HUES48 (cell line): ENCODE measurements around the gene FADD.
A peak's percentile ranks its signal among the peaks of the same experiment; 100 is the strongest.

Source experiments
- H3K27ac ChIP-seq: one replicate; pipeline ENCODE4 v1.7.0; 2013; ENCODE audit warnings: low read depth, low read length, inconsistent platforms
- H3K27me3 ChIP-seq: 2 replicates; pipeline ENCODE4 v1.6.1; 2013; ENCODE audit warnings: mild to moderate bottlenecking, low read length; ENCODE audit not compliant: control insufficient read depth, insufficient read depth
- H3K36me3 ChIP-seq: 2 replicates; pipeline ENCODE4 v1.6.1; 2013; ENCODE audit warnings: low read length; ENCODE audit not compliant: control insufficient read depth, insufficient read depth
- H3K4me1 ChIP-seq: 2 replicates; pipeline ENCODE4 v1.6.1; 2013; ENCODE audit warnings: mild to moderate bottlenecking, low read length; ENCODE audit not compliant: control insufficient read depth, insufficient read depth
- H3K4me3 ChIP-seq: 2 replicates; pipeline ENCODE4 v1.5.1; 2013; ENCODE audit warnings: mild to moderate bottlenecking, low read depth, low read length
- H3K9ac ChIP-seq: 2 replicates; pipeline ENCODE4 v1.6.1; 2013; ENCODE audit warnings: mild to moderate bottlenecking, low read depth, low read length, moderate library complexity
- H3K9me3 ChIP-seq: 2 replicates; pipeline ENCODE4 v1.6.1; 2013; ENCODE audit warnings: low read length; ENCODE audit not compliant: control insufficient read depth, insufficient read depth

Gene FADD

DNA sequence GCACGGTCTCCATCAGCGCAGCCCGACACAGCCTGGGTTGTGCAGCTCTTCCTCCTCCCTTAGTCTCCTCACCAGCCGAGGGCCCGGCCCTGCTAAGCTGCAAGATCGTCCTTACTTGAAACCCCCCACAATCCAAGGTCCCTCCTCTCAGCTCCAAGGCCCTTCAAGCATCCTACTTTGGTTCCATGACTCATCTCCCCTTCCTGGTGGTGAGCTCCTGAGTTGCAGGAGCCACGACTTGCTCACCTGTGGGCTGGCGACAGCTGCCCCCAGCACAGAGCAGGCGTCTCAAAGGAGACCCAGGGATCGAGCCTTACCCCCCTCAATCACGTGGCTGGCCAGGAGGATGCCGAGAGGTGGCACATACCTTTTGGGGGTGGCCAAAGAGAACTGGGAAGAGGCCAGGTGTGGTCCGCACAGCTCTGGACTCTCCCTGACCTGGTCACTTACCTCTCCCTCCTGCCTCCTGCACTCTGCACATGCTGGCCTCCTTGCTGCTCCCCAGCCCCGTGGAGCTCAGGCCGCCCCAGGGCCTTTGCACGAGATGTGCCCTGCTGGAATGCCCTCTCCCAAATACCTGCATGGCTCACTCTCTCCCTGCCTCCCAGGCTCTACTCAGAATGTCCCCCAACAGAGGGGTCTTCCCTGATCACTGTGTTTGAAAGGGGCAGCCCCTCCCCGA, 35.2 kb upstream of the FADD start:
- no peaks in the 10 kb centered on the region for H3K4me1 ChIP-seq
- no peak overlapping the region for H3K4me3 ChIP-seq
- H3K36me3 ChIP-seq, result no peaks in the 10 kb centered on the region
- H3K9ac ChIP-seq, result no peak overlapping the region
- no peak overlapping the region for H3K27ac ChIP-seq
- H3K27me3 ChIP-seq, result no peaks in the 10 kb centered on the region
- no peaks in the 10 kb centered on the region for H3K9me3 ChIP-seq

DNA sequence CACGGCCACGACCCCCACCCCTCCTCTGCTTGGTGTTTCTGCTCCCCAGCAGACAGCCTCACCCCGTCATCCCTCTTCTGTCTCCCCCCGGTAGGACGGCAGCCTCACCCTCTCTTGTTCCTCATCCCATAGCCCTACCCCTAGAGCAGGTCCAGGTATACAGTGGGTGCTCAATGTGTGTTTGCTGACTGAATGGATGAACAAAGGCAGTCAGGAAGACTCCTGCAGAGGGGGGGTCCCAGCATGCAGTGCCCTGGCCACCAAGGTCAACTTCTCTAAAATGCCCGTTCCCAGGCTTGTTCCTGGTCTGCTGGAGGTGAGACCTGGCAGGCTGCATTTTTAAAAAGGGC, 34.7 kb upstream of the FADD start:
- Histone ChIP-seq H3K27ac (no peak overlapping the region), H3K4me1 (no peaks in the 10 kb centered on the region), H3K9me3 (no peaks in the 10 kb centered on the region), H3K4me3 (no peak overlapping the region), H3K9ac (no peak overlapping the region), H3K27me3 (no peaks in the 10 kb centered on the region), H3K36me3 (no peaks in the 10 kb centered on the region)

DNA sequence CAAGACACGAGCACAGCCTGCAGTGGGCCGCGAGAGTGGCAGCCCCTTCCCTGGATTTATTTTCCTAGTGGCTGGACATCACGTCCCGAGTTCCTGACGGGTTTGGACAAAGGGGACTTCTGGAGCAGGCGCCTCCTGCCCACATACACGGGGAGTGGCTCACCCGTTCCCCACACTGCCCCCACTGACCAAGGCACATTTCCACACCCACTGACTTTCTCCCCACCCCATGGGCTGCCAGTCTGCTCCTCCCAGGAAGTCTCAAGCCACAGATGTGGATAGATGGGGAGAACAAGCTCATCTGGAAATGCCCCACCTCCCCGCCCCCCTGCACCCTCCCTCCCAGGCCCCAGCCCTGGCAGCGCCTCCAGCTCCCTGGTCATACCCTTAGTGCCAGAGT, 34.0 kb upstream of the FADD start:
- H3K4me1 ChIP-seq, result no peaks in the 10 kb centered on the region
- no peaks in the 10 kb centered on the region for H3K27me3 ChIP-seq

DNA sequence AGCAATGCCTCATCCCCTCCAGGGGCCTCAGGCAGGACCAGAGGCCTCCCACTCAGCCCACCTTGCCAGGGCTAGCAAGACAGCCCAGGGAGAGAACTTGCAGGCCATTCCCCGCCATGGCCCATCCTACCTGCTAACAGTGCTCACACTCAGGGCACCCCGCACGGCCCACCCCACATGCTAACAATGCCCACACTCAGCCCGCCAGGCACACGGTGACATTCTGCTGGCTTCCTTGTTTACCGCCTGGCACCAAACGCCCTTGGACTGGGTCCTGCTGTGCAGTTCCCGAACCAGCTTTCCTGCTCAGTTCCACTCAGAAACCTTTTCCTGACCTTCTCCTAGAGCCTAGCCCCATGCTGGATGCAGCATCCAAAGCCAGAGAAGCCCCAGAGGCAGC, 33.5 kb upstream of the FADD start:
- Histone ChIP-seq H3K27ac (no peak overlapping the region), H3K4me3 (no peak overlapping the region), H3K36me3 (no peaks in the 10 kb centered on the region), H3K9ac (no peak overlapping the region), H3K27me3 (no peaks in the 10 kb centered on the region), H3K4me1 (no peaks in the 10 kb centered on the region), H3K9me3 (no peaks in the 10 kb centered on the region)

More for the DNA sequence above, 34.0 kb upstream of the FADD start:
- Histone ChIP-seq H3K9me3 (no peaks in the 10 kb centered on the region), H3K4me3 (no peak overlapping the region), H3K36me3 (no peaks in the 10 kb centered on the region), H3K9ac (no peak overlapping the region), H3K27ac (no peak overlapping the region)

DNA sequence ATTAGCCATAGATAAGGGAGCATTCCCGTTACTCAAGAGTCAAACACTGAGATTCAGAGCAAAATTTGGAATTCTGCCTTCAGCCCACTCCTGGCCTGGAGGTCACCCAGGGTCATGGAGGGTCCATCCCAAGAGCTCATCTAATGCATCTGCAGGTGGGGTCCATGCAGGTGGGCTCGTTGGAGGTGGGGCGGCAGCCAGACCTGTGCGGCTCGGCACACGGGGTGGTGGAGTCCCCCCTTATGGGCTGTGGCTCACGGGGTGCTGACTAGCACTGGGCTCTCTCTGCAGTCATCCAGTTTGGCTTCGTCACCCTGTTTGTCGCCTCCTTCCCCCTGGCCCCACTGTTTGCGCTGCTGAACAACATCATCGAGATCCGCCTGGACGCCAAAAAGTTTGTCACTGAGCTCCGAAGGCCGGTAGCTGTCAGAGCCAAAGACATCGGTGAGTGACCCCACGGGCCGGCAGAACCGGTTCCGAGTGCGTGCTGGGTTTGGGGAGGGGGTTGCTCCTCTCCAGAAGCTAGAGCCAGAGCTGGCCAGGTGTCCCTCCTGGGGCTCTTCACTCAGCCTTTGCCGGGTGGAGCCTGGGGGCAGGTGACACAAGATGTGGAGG, 32.4 kb upstream of the FADD start:
- Histone ChIP-seq H3K27ac (no peak overlapping the region), H3K36me3 (no peaks in the 10 kb centered on the region), H3K27me3 (no peaks in the 10 kb centered on the region)

DNA sequence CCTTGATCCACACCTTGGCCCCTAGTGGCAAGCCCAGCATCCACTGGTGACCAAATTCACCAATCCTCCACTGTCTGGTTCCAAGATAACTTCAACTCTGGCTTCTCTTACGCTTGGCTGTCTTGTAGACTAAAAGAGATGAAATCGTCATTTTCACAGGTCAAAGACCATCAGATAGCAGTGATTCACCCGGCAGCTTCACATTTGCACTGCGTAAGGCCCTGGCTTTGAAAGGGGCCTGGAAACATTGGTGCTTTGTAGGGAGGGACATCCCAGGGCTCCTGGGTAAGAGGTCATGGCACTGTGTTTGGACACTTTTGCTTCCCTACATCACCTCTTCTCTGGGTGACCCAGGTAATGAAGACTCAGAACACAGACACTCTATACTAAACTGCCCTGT, 30.1 kb upstream of the FADD start:
- Histone ChIP-seq H3K4me3 (no peak overlapping the region), H3K27ac (no peak overlapping the region), H3K27me3 (no peaks in the 10 kb centered on the region), H3K36me3 (no peaks in the 10 kb centered on the region), H3K9ac (no peak overlapping the region), H3K9me3 (no peaks in the 10 kb centered on the region), H3K4me1 (peaks cover 9% of the 10 kb centered on the region; the same call in 1 of the 2 replicates)

More for the DNA sequence above, 32.4 kb upstream of the FADD start:
- Histone ChIP-seq H3K4me1 (peaks cover 9% of the 10 kb centered on the region; the same call in 1 of the 2 replicates), H3K9ac (no peak overlapping the region), H3K9me3 (no peaks in the 10 kb centered on the region), H3K4me3 (no peak overlapping the region)

DNA sequence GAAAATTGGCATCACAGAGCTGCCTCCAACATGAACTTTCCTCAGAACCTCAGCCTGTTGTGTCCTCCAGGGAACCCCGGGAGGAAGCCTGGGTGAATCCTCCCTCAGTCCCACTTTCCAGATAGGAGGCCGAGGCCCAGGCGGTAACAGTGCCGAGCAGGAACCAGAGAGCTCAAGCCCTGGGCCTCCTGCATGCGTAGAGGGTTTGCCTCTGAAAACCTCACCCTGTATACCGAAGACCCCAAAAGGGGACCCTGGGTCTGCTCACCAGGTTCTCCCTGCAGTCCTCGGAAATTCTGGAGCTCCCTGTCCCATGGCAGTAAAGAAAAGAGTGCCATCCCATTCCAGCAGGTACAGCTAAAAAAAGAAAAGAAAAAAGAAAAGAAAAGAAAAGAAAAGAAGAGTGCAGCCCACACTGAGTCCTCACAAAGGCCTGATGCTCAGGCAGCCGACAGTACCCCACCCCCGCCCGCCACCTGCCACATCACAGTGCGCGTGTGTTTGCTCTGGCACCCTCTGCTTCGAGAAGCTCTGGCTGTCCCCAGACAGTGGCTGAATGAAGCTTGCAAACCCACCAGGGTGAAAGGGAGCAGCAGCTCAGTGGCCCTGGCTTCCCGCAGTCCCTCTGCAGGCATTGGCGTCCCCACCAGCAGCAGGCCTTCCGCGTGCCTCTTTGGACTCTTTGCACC, 28.4 kb upstream of the FADD start:
- Histone ChIP-seq H3K9ac (no peak overlapping the region), H3K36me3 (no peaks in the 10 kb centered on the region), H3K27me3 (no peaks in the 10 kb centered on the region), H3K4me1 (peaks cover 9% of the 10 kb centered on the region; the same call in 1 of the 2 replicates), H3K9me3 (no peaks in the 10 kb centered on the region), H3K4me3 (no peak overlapping the region), H3K27ac (peak overlapping the region; percentile 23)

DNA sequence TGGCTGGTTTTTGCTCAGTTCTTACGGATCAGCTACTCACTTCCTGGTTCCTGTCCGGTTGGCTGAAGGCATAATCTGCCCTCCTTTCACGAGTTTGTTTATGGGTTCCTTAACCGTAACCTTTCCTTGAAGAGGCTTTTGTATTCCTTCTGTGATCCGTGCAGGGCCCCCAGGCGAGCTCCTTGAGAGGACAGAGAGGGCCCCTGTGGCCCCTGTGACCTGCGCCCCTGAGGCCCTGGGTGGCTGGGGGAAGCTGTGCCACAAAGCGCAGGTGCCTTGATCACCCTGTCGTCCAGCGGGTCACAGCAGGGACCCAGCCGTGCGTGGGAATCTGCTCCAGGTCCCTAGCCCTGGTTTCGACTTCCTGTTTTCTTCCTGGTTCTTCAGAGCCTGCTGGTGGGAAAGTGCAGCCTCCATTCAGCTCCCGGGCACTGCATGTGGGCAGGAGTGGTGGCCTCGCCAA, 27.8 kb upstream of the FADD start:
- H3K9ac ChIP-seq, result no peak overlapping the region
- H3K9me3 ChIP-seq, result no peaks in the 10 kb centered on the region
- H3K36me3 ChIP-seq, result no peaks in the 10 kb centered on the region
- H3K4me1 ChIP-seq, result peaks cover 9% of the 10 kb centered on the region; the same call in 1 of the 2 replicates
- H3K27ac ChIP-seq, result peak overlapping the region; percentile 32
- no peak overlapping the region for H3K4me3 ChIP-seq
- H3K27me3 ChIP-seq, result no peaks in the 10 kb centered on the region

DNA sequence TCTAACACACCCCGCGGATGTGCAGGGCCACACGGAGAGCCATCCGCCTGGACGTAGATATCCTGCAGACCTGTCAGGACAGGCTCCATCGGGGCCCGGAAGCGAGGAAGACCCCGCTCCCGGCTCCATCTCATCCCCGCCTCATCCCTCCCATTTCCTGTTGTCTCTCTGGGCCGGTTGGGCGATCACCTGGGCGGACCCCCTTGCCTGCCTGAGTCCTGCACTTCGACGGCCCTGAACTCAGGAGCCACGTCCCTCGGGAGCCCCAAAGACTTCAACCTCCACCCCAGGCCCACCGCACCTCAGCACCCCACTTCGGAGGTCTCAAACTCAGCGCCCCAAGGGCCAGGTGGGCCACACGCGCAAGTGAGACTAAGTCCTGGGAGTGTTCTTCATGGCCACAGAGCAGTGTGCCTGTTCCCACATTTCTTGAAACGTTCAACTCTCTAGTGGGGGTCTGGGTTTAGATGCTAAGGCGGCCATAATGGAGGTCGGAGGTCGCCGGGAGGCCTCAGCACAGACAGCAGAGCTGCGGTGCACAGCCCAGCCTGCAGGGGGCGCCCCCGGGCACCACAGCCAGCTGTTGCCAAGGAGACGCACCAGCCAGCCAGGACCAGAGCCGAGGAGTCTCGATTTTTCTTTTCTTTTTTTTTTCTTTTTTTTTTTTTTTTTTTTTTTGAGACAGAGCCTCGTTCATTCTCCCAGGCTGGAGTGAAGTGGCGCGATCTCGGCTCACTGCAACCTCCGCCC, 26.0 kb upstream of the FADD start:
- Histone ChIP-seq H3K9me3 (no peaks in the 10 kb centered on the region), H3K4me3 (no peak overlapping the region), H3K4me1 (peaks cover 9% of the 10 kb centered on the region; the same call in 1 of the 2 replicates), H3K27ac (no peak overlapping the region), H3K36me3 (no peaks in the 10 kb centered on the region), H3K9ac (no peak overlapping the region), H3K27me3 (no peaks in the 10 kb centered on the region)

DNA sequence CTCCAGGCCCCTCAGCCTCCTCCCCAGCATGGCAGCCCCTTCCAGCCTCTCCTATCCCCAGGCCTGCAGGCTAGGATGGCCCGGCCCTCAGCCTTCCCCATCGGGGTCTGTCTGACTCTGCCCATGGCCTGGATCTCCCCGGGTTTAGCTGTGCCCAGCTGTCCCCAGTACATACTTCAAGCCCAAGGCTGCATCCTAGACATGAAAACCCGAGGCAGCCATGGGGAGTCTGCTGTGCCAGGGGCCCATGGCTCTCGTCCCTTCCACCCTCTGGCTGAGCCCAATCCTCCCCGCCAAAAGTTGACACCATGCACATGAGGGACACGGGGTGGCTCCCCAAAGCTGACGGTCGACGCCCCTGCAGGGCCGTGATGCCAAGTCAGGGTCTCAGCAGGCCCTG, 22.2 kb upstream of the FADD start:
- Histone ChIP-seq H3K4me1 (no peaks in the 10 kb centered on the region), H3K9ac (no peak overlapping the region), H3K9me3 (no peaks in the 10 kb centered on the region), H3K4me3 (no peak overlapping the region), H3K36me3 (no peaks in the 10 kb centered on the region), H3K27ac (no peak overlapping the region), H3K27me3 (no peaks in the 10 kb centered on the region)
